ENCODE data around the gene PDZRN3.

Gene PDZRN3

GRCh38 chr3:73608456-73609314 lies 16.1 kb downstream of the PDZRN3 start:
- no peak for DNase-seq (ENCODE audit: extremely low spot score)
- POLR2A ChIA-PET, result no interaction called here
- CTCF ChIA-PET, result no interaction called here
- TF ChIP-seq SUZ12 (IDR thresholded peaks at IDR 0.05), result no peak
- no peak for TF ChIP-seq BHLHE40 (IDR thresholded peaks at IDR 0.05; ENCODE audit: borderline replicate concordance)
- no peak for TF ChIP-seq ELF4 (IDR thresholded peaks at IDR 0.05)
- TF ChIP-seq ARNT (IDR thresholded peaks at IDR 0.05), result no peak
- no peak for TF ChIP-seq LEF1 (IDR thresholded peaks at IDR 0.05; ENCODE audit: borderline replicate concordance)
- TF ChIP-seq FOXK2 (IDR thresholded peaks at IDR 0.05), result no peak
- no peak for TF ChIP-seq HDGF (IDR thresholded peaks at IDR 0.05; ENCODE audit: borderline replicate concordance)
- no peak for TF ChIP-seq L3MBTL2 (conservative IDR thresholded peaks at IDR 0.05)
- TF ChIP-seq FOXM1 (IDR thresholded peaks at IDR 0.05; ENCODE audit: borderline replicate concordance), result no peak
- TF ChIP-seq NFRKB (IDR thresholded peaks at IDR 0.05), result no peak
- no peak for TF ChIP-seq SP1 (IDR thresholded peaks at IDR 0.05)
- TF ChIP-seq TARDBP (IDR thresholded peaks at IDR 0.05), result no peak
- no peak for TF ChIP-seq ZNF384 (IDR thresholded peaks at IDR 0.05)
- TF ChIP-seq FOXA1 (IDR thresholded peaks at IDR 0.05), result no peak
- TF ChIP-seq PKNOX1 (IDR thresholded peaks at IDR 0.05), result no peak

- CTCF ChIA-PET, result no interaction called here
- POLR2A ChIA-PET, result no interaction called here
- no peak for TF ChIP-seq TARDBP (IDR thresholded peaks at IDR 0.05)
- TF ChIP-seq SUZ12 (IDR thresholded peaks at IDR 0.05), result no peak
- no peak for DNase-seq (ENCODE audit: extremely low spot score)
Observed at GRCh38 chr3:73605861-73606260, 18.9 kb downstream of the PDZRN3 start.

- ChIA-PET POLR2A (no interaction called here), CTCF (no interaction called here)
- no peak for TF ChIP-seq TARDBP (IDR thresholded peaks at IDR 0.05)
- no peak for TF ChIP-seq SUZ12 (IDR thresholded peaks at IDR 0.05)
- TF ChIP-seq ELF4 (IDR thresholded peaks at IDR 0.05), result no peak
- TF ChIP-seq FOXM1 (IDR thresholded peaks at IDR 0.05; ENCODE audit: borderline replicate concordance), result no peak
- TF ChIP-seq HDGF (IDR thresholded peaks at IDR 0.05; ENCODE audit: borderline replicate concordance), result no peak
- no peak for TF ChIP-seq ZNF384 (IDR thresholded peaks at IDR 0.05)
- TF ChIP-seq LEF1 (IDR thresholded peaks at IDR 0.05; ENCODE audit: borderline replicate concordance), result no peak
- no peak for TF ChIP-seq SP1 (IDR thresholded peaks at IDR 0.05)
- TF ChIP-seq FOXK2 (IDR thresholded peaks at IDR 0.05), result no peak
- TF ChIP-seq ARNT (IDR thresholded peaks at IDR 0.05), result no peak
- TF ChIP-seq L3MBTL2 (conservative IDR thresholded peaks at IDR 0.05), result no peak
- no peak for TF ChIP-seq BHLHE40 (IDR thresholded peaks at IDR 0.05; ENCODE audit: borderline replicate concordance)
- no peak for TF ChIP-seq FOXA1 (IDR thresholded peaks at IDR 0.05)
- no peak for TF ChIP-seq NFRKB (IDR thresholded peaks at IDR 0.05)
- no peak for TF ChIP-seq CTBP1 (IDR thresholded peaks at IDR 0.05; ENCODE audit: borderline replicate concordance)
- no peak for TF ChIP-seq PKNOX1 (IDR thresholded peaks at IDR 0.05)
- no peak for DNase-seq (ENCODE audit: extremely low spot score)
Observed at GRCh38 chr3:73605412-73605811, 19.3 kb downstream of the PDZRN3 start.

GRCh38 chr3:73604451-73604850 lies 20.3 kb downstream of the PDZRN3 start:
- TF ChIP-seq BHLHE40 (IDR thresholded peaks at IDR 0.05; ENCODE audit: borderline replicate concordance) (no peak), FOXK2 (IDR thresholded peaks at IDR 0.05) (no peak), CTBP1 (IDR thresholded peaks at IDR 0.05; ENCODE audit: borderline replicate concordance) (no peak), L3MBTL2 (conservative IDR thresholded peaks at IDR 0.05) (no peak), TARDBP (IDR thresholded peaks at IDR 0.05) (no peak), ARNT (IDR thresholded peaks at IDR 0.05) (no peak), ELF4 (IDR thresholded peaks at IDR 0.05) (no peak), ZNF384 (IDR thresholded peaks at IDR 0.05) (no peak), LEF1 (IDR thresholded peaks at IDR 0.05; ENCODE audit: borderline replicate concordance) (no peak), FOXA1 (IDR thresholded peaks at IDR 0.05) (no peak), SUZ12 (IDR thresholded peaks at IDR 0.05) (no peak), NFRKB (IDR thresholded peaks at IDR 0.05) (no peak), HDGF (IDR thresholded peaks at IDR 0.05; ENCODE audit: borderline replicate concordance) (no peak), FOXM1 (IDR thresholded peaks at IDR 0.05; ENCODE audit: borderline replicate concordance) (no peak), SP1 (IDR thresholded peaks at IDR 0.05) (no peak), PKNOX1 (IDR thresholded peaks at IDR 0.05) (no peak)
- no peak for DNase-seq (ENCODE audit: extremely low spot score)
- POLR2A ChIA-PET, result interaction anchor here (0.7 kb wide), 1 partner anchor 10 kb away, joined by 3 read pairs; no protein-coding TSS in a partner anchor
- CTCF ChIA-PET, result no interaction called here

GRCh38 chr3:73603762-73604171 lies 21.0 kb downstream of the PDZRN3 start:
- CTCF ChIA-PET, result no interaction called here
- no peak for DNase-seq (ENCODE audit: extremely low spot score)
- POLR2A ChIA-PET, result no interaction called here
- TF ChIP-seq BHLHE40 (IDR thresholded peaks at IDR 0.05; ENCODE audit: borderline replicate concordance) (no peak), HDGF (IDR thresholded peaks at IDR 0.05; ENCODE audit: borderline replicate concordance) (no peak), CTBP1 (IDR thresholded peaks at IDR 0.05; ENCODE audit: borderline replicate concordance) (no peak), ELF4 (IDR thresholded peaks at IDR 0.05) (no peak), FOXA1 (IDR thresholded peaks at IDR 0.05) (no peak), NFRKB (IDR thresholded peaks at IDR 0.05) (no peak), FOXM1 (IDR thresholded peaks at IDR 0.05; ENCODE audit: borderline replicate concordance) (no peak), SUZ12 (IDR thresholded peaks at IDR 0.05) (no peak), LEF1 (IDR thresholded peaks at IDR 0.05; ENCODE audit: borderline replicate concordance) (no peak), ZNF384 (IDR thresholded peaks at IDR 0.05) (no peak), ARNT (IDR thresholded peaks at IDR 0.05) (no peak), L3MBTL2 (conservative IDR thresholded peaks at IDR 0.05) (no peak)

GRCh38 chr3:73602170-73602569 lies 22.6 kb downstream of the PDZRN3 start:
- no peak for DNase-seq (ENCODE audit: extremely low spot score)
- TF ChIP-seq L3MBTL2 (conservative IDR thresholded peaks at IDR 0.05) (no peak), ZNF384 (IDR thresholded peaks at IDR 0.05) (no peak), TARDBP (IDR thresholded peaks at IDR 0.05) (no peak), ELF4 (IDR thresholded peaks at IDR 0.05) (no peak), LEF1 (IDR thresholded peaks at IDR 0.05; ENCODE audit: borderline replicate concordance) (no peak), BHLHE40 (IDR thresholded peaks at IDR 0.05; ENCODE audit: borderline replicate concordance) (no peak), FOXK2 (IDR thresholded peaks at IDR 0.05) (no peak), NFRKB (IDR thresholded peaks at IDR 0.05) (no peak), HDGF (IDR thresholded peaks at IDR 0.05; ENCODE audit: borderline replicate concordance) (no peak), CTBP1 (IDR thresholded peaks at IDR 0.05; ENCODE audit: borderline replicate concordance) (no peak), FOXA1 (IDR thresholded peaks at IDR 0.05) (no peak), FOXM1 (IDR thresholded peaks at IDR 0.05; ENCODE audit: borderline replicate concordance) (no peak), SUZ12 (IDR thresholded peaks at IDR 0.05) (no peak), ARNT (IDR thresholded peaks at IDR 0.05) (no peak), PKNOX1 (IDR thresholded peaks at IDR 0.05) (no peak), SP1 (IDR thresholded peaks at IDR 0.05) (no peak)
- CTCF ChIA-PET, result interaction anchor here (0.6 kb wide), 1 partner anchor 44 kb away, joined by 3 read pairs; no protein-coding TSS in a partner anchor
- POLR2A ChIA-PET, result no interaction called here
